Measurements from ENCODE around the gene HOTAIR. TPM values are rescaled to one million over a fixed set of nuclear protein-coding genes. Genes with fewer than 3 reads are reported as not detected.

HOTAIR gene
- total and polyA plus RNA-seq, 2 donors (not counting 3 experiments of a cell fraction or from before 2014, with no cell fraction given) = not detected

DNA sequence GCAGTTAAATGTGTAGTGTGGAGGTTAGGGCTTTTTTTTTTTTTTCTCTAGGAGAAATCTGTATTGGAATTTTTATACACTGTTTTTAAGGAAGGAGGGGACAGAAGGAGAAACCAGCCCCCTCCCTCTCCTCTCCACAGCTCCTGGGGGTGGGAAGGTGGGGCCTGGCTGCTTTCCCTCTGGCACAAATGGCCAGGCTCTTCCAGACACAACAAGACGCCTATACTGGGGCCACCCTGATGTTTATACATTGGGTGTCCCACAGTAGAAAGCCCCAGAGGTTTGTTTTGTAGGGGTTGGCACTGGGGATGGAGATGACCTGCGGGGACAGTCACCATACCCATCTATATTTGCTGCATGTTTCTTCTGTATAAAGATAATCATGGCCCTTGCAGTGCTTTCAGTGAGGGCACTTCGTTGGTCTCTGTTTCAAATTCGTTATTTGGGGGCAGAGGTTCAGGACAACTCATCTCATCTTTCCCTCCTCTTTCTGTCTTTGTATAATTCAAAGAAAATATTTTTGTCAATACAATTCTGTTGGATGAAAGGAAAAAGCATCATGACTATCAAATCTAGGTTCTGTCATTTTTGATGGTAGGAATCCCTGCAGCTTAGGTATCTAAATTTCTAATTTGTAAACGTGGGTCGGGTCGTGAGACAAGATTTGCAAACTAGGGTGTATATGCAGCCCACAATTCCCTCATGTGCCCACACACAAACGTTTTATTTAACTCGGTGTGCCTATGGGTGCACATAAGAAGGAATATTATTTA is 2.3 kb upstream of the HOTAIR start:
- Histone ChIP-seq H2AFZ (ENCODE audit: low read depth, low read length) (no peak overlapping the region), H3K4me3 (replicated peaks in 1 of 3; ENCODE audit: insufficient read depth in 1 of 3, low read depth in 1 of 3, low read length in 3 of 3) (no peak overlapping the region), H3K4me2 (ENCODE audit: insufficient read depth, low read length) (no peak overlapping the region), H3K9ac (replicated peaks; ENCODE audit: extremely low read depth, insufficient read depth, low read length) (no peak overlapping the region), H3K79me2 (ENCODE audit: control insufficient read depth, insufficient read depth, low read length) (no peaks in the 10 kb centered on the region), H3K4me1 (ENCODE audit: control insufficient read depth, extremely low read depth, insufficient read depth, low read length) (no peaks in the 10 kb centered on the region), H3K9me1 (replicated peaks; ENCODE audit: control insufficient read depth, extremely low read depth, insufficient read depth, low read length) (no peaks in the 10 kb centered on the region), H4K20me1 (replicated peaks; ENCODE audit: control insufficient read depth, extremely low read depth, insufficient read depth, low read length) (no peaks in the 10 kb centered on the region), H3K36me3 (ENCODE audit: control insufficient read depth in 2 of 2, extremely low read depth in 1 of 2, insufficient read depth in 2 of 2, low read length in 2 of 2) (no peaks in the 10 kb centered on the region), H3K9me3 (replicated peaks; ENCODE audit: control insufficient read depth, insufficient read depth, low read length) (no peaks in the 10 kb centered on the region), H3K27me3 (ENCODE audit: control insufficient read depth in 2 of 2, insufficient read depth in 2 of 2, low read length in 2 of 2) (peaks cover 83 to 96% of the 10 kb centered on the region in 2 experiments), H3K27ac (ENCODE audit: insufficient read depth, low read depth, low read length) (no peak overlapping the region)
- intact Hi-C loops (cut with micrococcal nuclease) = no loop called here
- BruUV-seq (replicated peaks) = no TSS peak
- FAIRE-seq = no peak
- no peak for DNase-seq (ENCODE audit: low read depth, low spot score)
- dilution Hi-C loops (cut with MboI; ENCODE audit: extremely low pct_ligation_motif_present, low sequenced_read_pairs) = no loop called here
- ChIA-PET POLR2A (no interaction called here), CTCF (interaction anchor here (0.6 to 1.4 kb wide), 3 partner anchors 12 to 1711 kb away, joined by 3 to 4 read pairs (median 3); no protein-coding TSS in a partner anchor)
- no peak for TF ChIP-seq MAX (IDR thresholded peaks at IDR 0.05; ENCODE audit: insufficient read depth, insufficient read length)

GRCh38 chr12:53976172-53976822 is 1.5 kb upstream of the HOTAIR start:
- no peaks in the 10 kb centered on the region for H3K9me3 ChIP-seq (replicated peaks; ENCODE audit: control insufficient read depth, insufficient read depth, low read length)
- peaks cover 85 to 96% of the 10 kb centered on the region in 2 experiments for H3K27me3 ChIP-seq (ENCODE audit: control insufficient read depth in 2 of 2, insufficient read depth in 2 of 2, low read length in 2 of 2)
- no peaks in the 10 kb centered on the region for H3K36me3 ChIP-seq (ENCODE audit: control insufficient read depth in 2 of 2, extremely low read depth in 1 of 2, insufficient read depth in 2 of 2, low read length in 2 of 2)
- dilution Hi-C loops (cut with MboI; ENCODE audit: extremely low pct_ligation_motif_present, low sequenced_read_pairs) (no loop called here), intact Hi-C loops (cut with micrococcal nuclease) (no loop called here)
- no TSS peak for BruUV-seq (replicated peaks)
- POLR2A ChIA-PET = no interaction called here
- no peak overlapping the region for H3K9ac ChIP-seq (replicated peaks; ENCODE audit: extremely low read depth, insufficient read depth, low read length)
- no peak overlapping the region for H3K4me3 ChIP-seq (replicated peaks in 1 of 3; ENCODE audit: insufficient read depth in 1 of 3, low read depth in 1 of 3, low read length in 3 of 3)
- H3K9me1 ChIP-seq (replicated peaks; ENCODE audit: control insufficient read depth, extremely low read depth, insufficient read depth, low read length) = no peaks in the 10 kb centered on the region
- H3K4me1 ChIP-seq (ENCODE audit: control insufficient read depth, extremely low read depth, insufficient read depth, low read length) = no peaks in the 10 kb centered on the region
- DNase-seq (ENCODE audit: low read depth, low spot score) (no peak), FAIRE-seq (no peak)
- H3K4me2 ChIP-seq (ENCODE audit: insufficient read depth, low read length) = no peak overlapping the region
- no peaks in the 10 kb centered on the region for H4K20me1 ChIP-seq (replicated peaks; ENCODE audit: control insufficient read depth, extremely low read depth, insufficient read depth, low read length)
- no peak for TF ChIP-seq GATA2 (IDR thresholded peaks at IDR 0.05; ENCODE audit: insufficient read depth, insufficient read length, low read depth, low read length)
- TF ChIP-seq FOS (IDR thresholded peaks at IDR 0.05; ENCODE audit: borderline replicate concordance, insufficient read depth, low read length) = no peak
- H3K79me2 ChIP-seq (ENCODE audit: control insufficient read depth, insufficient read depth, low read length) = no peaks in the 10 kb centered on the region
- H3K27ac ChIP-seq (ENCODE audit: insufficient read depth, low read depth, low read length) = no peak overlapping the region
- CTCF ChIA-PET = interaction anchor here (0.7 to 1.4 kb wide), 3 partner anchors 9 to 15 kb away, joined by 3 to 4 read pairs (median 3); partner anchors contain the start of gene HOXC10
- H2AFZ ChIP-seq (ENCODE audit: low read depth, low read length) = no peak overlapping the region
